Breast epithelium (tissue), 3 donors: ENCODE data around the gene PRRC2C.

ENCODE experiments used
- CTCF ChIP-seq, 3 donors: fragments of 450-650 bp; IDR thresholded peaks; one replicate each; pipeline ENCODE4 v1.5.1; 2016 to 2017; ENCODE audit warnings: antibody characterized with exemption in 3 of 3, mild to moderate bottlenecking in 3 of 3, moderate library complexity in 3 of 3
- POLR2A ChIP-seq: fragments of 450-650 bp; IDR thresholded peaks from one replicate; pipeline ENCODE4 v1.6.1; 2016; ENCODE audit warnings: antibody characterized with exemption, mild to moderate bottlenecking, moderate library complexity
- POLR2AphosphoS5 ChIP-seq, 3 donors: sonication (generic); formaldehyde crosslinking; IDR thresholded peaks; one replicate each; pipeline ENCODE4 v1.6.1; 2017; ENCODE audit warnings: antibody characterized with exemption in 3 of 3

DNA sequence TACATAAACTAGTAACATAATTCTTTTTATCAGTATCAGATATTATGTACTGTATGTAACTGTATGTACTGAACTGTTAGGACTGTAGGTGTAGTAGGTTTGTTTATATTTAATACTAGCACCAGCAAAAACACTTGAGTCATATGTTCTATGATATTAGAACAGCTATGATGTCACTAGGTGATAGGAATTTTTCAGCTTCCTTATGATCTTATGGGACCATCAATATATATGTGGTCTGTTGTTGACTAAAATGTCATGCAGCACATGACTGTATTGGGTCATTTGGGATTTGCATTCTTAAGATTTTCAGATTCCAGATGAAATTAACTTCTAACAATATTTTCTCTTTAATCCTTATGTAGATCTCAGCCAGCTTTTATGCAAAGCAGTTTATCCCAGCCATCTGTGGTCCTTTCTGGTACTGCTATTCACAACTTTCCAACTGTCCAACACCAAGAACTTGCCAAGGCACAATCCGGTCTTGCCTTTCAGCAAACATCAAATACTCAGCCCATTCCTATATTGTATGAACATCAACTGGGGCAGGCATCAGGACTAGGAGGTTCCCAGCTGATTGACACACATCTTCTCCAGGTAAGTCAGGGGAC is 98.4 kb downstream of the PRRC2C start:
- no peak for TF ChIP-seq CTCF (IDR thresholded peaks at IDR 0.05)
- TF ChIP-seq POLR2A, result no peak
- no peak for TF ChIP-seq POLR2AphosphoS5 (IDR thresholded peaks at IDR 0.05)
